ENCODE results near the gene OTUB2.

The OTUB2 gene

DNA sequence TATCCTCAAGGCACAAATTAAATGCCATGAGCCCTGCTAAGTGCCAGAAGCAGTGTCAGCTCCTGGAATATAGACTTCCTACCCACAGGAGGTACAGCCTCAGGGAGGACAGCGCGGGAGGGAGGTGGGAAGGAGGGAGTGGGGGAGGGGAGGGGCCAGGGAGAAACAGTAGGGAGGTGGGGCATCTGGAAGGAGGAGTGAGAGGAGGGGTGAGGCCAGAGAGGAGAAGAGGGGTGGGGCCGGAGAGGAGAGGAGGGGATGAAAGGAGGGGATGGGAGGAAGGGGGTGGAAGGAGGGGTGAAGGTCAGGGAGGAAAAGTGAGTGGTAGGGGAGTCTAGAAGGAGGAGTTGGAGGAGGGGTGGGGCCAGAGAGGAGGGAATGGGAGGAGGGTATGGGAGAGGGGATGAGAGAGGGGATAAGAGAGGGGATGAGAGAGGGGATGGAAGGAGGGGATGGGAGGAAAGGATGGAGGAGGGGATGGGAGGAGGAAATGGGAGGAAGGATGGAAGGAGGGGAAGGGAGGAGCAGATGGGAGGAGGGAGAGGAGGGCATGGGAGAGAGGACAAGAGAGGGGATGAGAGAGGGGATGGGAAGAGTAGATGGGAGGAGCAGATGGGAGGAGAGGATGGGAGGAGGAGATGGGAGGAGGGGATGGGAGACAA lies 38.2 kb upstream of the OTUB2 start:
- DNase-seq (ENCODE audit: low spot score) = no peak
- CTCF ChIA-PET = no interaction called here
- POLR2A ChIA-PET (ENCODE audit: low non-redundant PET) = no interaction called here
- H3K27ac ChIP-seq = no peak overlapping the region
- TF ChIP-seq CTCF (conservative IDR thresholded peaks at IDR 0.05; ENCODE audit: low read depth) = no peak

DNA sequence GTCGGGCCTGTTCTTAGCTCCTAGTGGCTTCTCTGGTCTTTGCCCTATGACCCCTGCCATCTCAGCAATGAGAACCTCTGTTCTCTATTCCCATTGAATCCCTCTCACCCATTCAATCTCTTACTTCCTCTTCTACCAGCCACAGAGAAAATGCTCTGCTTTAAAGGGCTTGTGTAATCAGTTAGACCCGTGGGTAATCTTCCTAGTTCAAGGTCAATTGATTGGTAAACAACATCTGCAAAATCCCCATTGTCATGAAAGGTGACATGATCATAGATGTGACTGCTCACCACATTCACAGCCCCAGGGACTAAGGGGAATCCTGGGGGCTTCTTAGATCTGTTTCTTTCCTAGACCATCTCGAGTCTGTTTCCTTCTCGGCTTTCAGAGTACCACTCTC lies 36.2 kb upstream of the OTUB2 start:
- CTCF ChIA-PET = no interaction called here
- POLR2A ChIA-PET (ENCODE audit: low non-redundant PET) = no interaction called here
- no peak overlapping the region for H3K27ac ChIP-seq
- TF ChIP-seq CTCF (conservative IDR thresholded peaks at IDR 0.05; ENCODE audit: low read depth) = no peak
- DNase-seq (ENCODE audit: low spot score) = no peak

DNA sequence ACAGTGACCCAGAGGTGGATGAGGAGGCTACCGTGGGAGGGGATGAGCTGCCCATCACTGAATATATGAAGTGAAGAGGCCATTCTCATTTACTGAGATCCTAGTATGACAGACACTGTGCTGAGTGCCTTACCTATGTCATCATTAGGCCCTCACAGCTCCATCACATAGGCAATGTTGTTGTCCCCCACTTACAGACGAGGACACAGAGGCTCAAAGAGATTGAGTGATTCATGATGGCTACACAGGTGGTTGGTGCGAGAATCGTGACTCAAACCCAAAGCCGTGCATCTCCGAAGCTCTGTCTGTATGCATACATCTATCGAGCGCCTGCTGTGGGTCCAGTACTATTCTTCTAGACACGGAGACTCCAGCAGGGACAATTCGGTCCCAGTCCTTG lies 34.9 kb upstream of the OTUB2 start:
- no peak for DNase-seq (ENCODE audit: low spot score)
- ChIA-PET CTCF (no interaction called here), POLR2A (ENCODE audit: low non-redundant PET) (no interaction called here)
- H3K27ac ChIP-seq = no peak overlapping the region
- no peak for TF ChIP-seq CTCF (conservative IDR thresholded peaks at IDR 0.05; ENCODE audit: low read depth)

GRCh38 chr14:93991649-93992048 lies 34.5 kb upstream of the OTUB2 start:
- DNase-seq (ENCODE audit: low spot score) = no peak
- POLR2A ChIA-PET (ENCODE audit: low non-redundant PET) = no interaction called here
- TF ChIP-seq CTCF (conservative IDR thresholded peaks at IDR 0.05; ENCODE audit: low read depth) = no peak
- CTCF ChIA-PET = interaction anchor here (2.3 kb wide), 1 partner anchor 52 kb away, joined by 9 read pairs; no protein-coding TSS in a partner anchor
- H3K27ac ChIP-seq = no peak overlapping the region

DNA sequence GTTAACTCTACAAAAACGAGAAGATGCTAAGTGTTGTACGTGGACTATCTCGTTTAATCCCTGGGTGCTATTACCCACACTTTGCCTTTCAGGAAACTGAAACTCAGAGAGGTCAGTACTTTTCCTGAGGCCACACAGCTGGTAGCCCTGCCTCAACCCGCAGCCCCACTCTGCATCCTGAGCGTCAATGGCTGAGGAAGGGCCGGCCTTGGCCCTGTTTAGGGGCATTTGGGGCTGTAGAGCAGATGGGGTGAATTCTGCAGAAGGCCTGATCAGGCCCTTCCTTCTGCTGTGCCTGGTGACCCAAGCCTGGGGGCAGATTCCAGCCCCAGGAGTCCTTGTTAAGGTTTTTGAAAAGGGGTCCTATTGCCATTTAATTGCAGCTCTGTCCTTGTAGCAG lies 32.8 kb upstream of the OTUB2 start:
- no peak for DNase-seq (ENCODE audit: low spot score)
- ChIA-PET CTCF (interaction anchor here (0.6 to 2.3 kb wide), 2 partner anchors 25 to 54 kb away, joined by 3 to 9 read pairs; no protein-coding TSS in a partner anchor), POLR2A (ENCODE audit: low non-redundant PET) (interaction anchor here (0.5 kb wide), 1 partner anchor 744 kb away, joined by 7 read pairs; no protein-coding TSS in a partner anchor)
- no peak overlapping the region for H3K27ac ChIP-seq
- TF ChIP-seq CTCF (conservative IDR thresholded peaks at IDR 0.05; ENCODE audit: low read depth) = no peak

DNA sequence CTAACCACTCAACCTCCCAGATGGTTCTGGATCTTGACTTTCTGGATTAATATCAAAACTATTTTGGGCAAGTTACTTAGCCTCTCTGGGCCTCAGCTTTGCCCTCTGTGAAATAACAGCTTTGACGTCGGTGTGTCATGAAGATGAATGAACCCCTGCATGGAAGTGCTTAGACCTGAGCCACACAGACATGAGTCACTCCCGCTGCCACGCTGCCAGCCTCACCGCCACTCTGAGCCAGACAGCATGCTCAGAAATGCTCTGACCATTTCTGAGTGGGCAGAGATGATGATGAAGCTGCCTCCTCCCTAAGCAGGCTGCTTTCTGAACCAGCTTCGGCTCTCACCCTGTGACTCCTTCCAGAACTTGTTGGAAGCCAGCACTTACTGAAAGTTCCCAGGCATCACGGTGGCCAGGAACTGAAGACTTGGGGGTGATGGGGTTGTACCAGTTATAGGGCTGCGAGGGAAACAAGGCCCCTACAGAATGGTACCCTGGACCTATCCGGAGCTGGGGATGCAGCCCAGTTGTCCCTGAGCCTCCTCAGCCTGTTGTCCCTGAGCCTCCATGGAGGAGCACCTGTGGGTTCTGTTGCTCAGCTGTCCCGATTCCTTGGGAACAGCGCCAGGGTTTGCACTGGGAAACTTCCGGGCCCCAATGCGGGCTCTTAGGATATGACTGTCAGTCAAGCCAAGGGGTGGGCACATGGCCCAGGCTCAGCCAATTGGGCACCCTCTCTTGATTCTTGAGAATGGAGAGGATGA lies 31.0 kb upstream of the OTUB2 start:
- CTCF ChIA-PET = interaction anchor here (0.6 to 1.6 kb wide), 4 partner anchors 9 to 610 kb away, joined by 3 to 11 read pairs (median 4); no protein-coding TSS in a partner anchor
- peak overlapping the region; percentile 56 for H3K27ac ChIP-seq
- POLR2A ChIA-PET (ENCODE audit: low non-redundant PET) = interaction anchor here (0.6 kb wide), 1 partner anchor 143 kb away, joined by 3 read pairs; no protein-coding TSS in a partner anchor
- DNase-seq (ENCODE audit: low spot score) = peak; percentile 66
- TF ChIP-seq CTCF (conservative IDR thresholded peaks at IDR 0.05; ENCODE audit: low read depth) = no peak

Data from RWPE1 (cell line).